Naive thymus-derived CD4-positive, alpha-beta T cell (primary cell): ENCODE data around the gene CNGA1. TPM values are rescaled to one million over a fixed set of nuclear protein-coding genes. Genes with fewer than 3 reads are reported as not detected.

Experiments
- ATAC-seq: fragments of 150-1000 bp; cut with Tn5 transposase; 2 replicates; pipeline ENCODE4 v1.10.0; 2021; ENCODE audit warnings: mild to moderate bottlenecking, moderate library complexity
- CTCF ChIA-PET: fragments of 350-600 bp; sonication (Branson Sonifier 250); formaldehyde crosslinking; loops from one replicate; lab custom pipeline; 2021; ENCODE audit warnings: antibody characterized with exemption; lab: Charles Lee
- POLR2A ChIA-PET: fragments of 350-600 bp; sonication (Branson Sonifier 250); formaldehyde crosslinking; loops from one replicate; lab custom pipeline; 2021; ENCODE audit warnings: antibody characterized with exemption, inconsistent platforms; lab: Charles Lee
- DNase-seq, 9 donors: peaks; one replicate each; pipeline versions ENCODE4 v3.0.0 to v3.0.0-alpha.2; 2020 to 2022; ENCODE audit warnings: mixed read lengths in 1 of 9
- H3K27ac ChIP-seq: one replicate; pipeline ENCODE4 v1.7.0; 2013; ENCODE audit warnings: mild to moderate bottlenecking, low read depth, low read length, moderate library complexity
- H3K27me3 ChIP-seq, 2 donors: one replicate each; pipeline ENCODE4 v1.7.0; 2013; ENCODE audit warnings: low read length in 2 of 2, mild to moderate bottlenecking in 2 of 2, moderate library complexity in 2 of 2; ENCODE audit not compliant: control insufficient read depth in 2 of 2, insufficient read depth in 2 of 2
- H3K36me3 ChIP-seq, 3 experiments: 1 replicate in 2 of 3; 2 replicates in 1 of 3; pipeline ENCODE4 v1.7.0; 2013; ENCODE audit warnings: low read length in 3 of 3, mild to moderate bottlenecking in 3 of 3, moderate library complexity in 1 of 3; ENCODE audit not compliant: insufficient read depth in 3 of 3, control insufficient read depth in 2 of 3
- H3K4me1 ChIP-seq, 2 donors: one replicate each; pipeline ENCODE4 v1.7.0; 2013; ENCODE audit warnings: low read length in 2 of 2, mild to moderate bottlenecking in 2 of 2, moderate library complexity in 1 of 2; ENCODE audit not compliant: control insufficient read depth in 2 of 2, insufficient read depth in 2 of 2
- H3K4me3 ChIP-seq: 2 replicates; pipeline ENCODE4 v1.7.0; 2013; ENCODE audit warnings: mild to moderate bottlenecking, low read length
- H3K9me3 ChIP-seq, 3 experiments: 1 replicate in 2 of 3; 2 replicates in 1 of 3; pipeline ENCODE4 v1.7.0; 2013; ENCODE audit warnings: low read length in 3 of 3; ENCODE audit not compliant: control insufficient read depth in 2 of 3
- H3K27ac Mint-ChIP-seq, 9 donors: one replicate each; pipeline ENCODE4 v1.8.0; 2020 to 2022; ENCODE audit warnings: mixed read lengths in 9 of 9, mild to moderate bottlenecking in 8 of 9, moderate library complexity in 5 of 9, inconsistent platforms in 2 of 9
- H3K27me3 Mint-ChIP-seq, 5 donors: one replicate each; pipeline ENCODE4 v1.8.0; 2021 to 2022; ENCODE audit warnings: mixed read lengths in 5 of 5, mild to moderate bottlenecking in 1 of 5
- H3K36me3 Mint-ChIP-seq, 5 donors: one replicate each; pipeline ENCODE4 v1.8.0; 2020 to 2022; ENCODE audit warnings: mixed read lengths in 5 of 5, mild to moderate bottlenecking in 3 of 5, inconsistent platforms in 1 of 5
- H3K4me1 Mint-ChIP-seq, 7 donors: one replicate each; pipeline ENCODE4 v1.8.0; 2020 to 2022; ENCODE audit warnings: mixed read lengths in 7 of 7, mild to moderate bottlenecking in 3 of 7, inconsistent platforms in 1 of 7
- H3K4me3 Mint-ChIP-seq, 10 donors: one replicate each; pipeline ENCODE4 v1.8.0; 2020 to 2022; ENCODE audit warnings: mild to moderate bottlenecking in 10 of 10, mixed read lengths in 10 of 10, moderate library complexity in 6 of 10, inconsistent platforms in 2 of 10
- H3K9me3 Mint-ChIP-seq, 11 donors: one replicate each; pipeline ENCODE4 v1.8.0; 2020 to 2022; ENCODE audit warnings: mixed read lengths in 11 of 11, mild to moderate bottlenecking in 4 of 11, inconsistent platforms in 1 of 11, moderate library complexity in 1 of 11
- intact Hi-C, 2 donors: fragments of 100-400 bp; cut with micrococcal nuclease; formaldehyde crosslinking; loops; one replicate each; pipeline ENCODE4 v1.15.1; 2023
- polyA plus RNA-seq, 2 donors: library from polyadenylated mRNA; unstranded; fragments of 300-500 nt; fragmentation: Illumina TruSeq; gene quantifications; one replicate each; pipeline ENCODE4 v1.2.3, GENCODE V29; 2021
- total RNA-seq, 6 experiments: library from RNA in 5 of 6; stranded (reverse) in 5 of 6; gene quantifications; 1 replicate in 5 of 6; 2 replicates in 1 of 6; pipeline ENCODE4 v1.2.3 and lab custom pipeline; 2021 to 2026

Gene CNGA1
- total and polyA plus RNA-seq, 7 experiments from 2014 or later = 0.49 TPM; not detected in 6

DNA sequence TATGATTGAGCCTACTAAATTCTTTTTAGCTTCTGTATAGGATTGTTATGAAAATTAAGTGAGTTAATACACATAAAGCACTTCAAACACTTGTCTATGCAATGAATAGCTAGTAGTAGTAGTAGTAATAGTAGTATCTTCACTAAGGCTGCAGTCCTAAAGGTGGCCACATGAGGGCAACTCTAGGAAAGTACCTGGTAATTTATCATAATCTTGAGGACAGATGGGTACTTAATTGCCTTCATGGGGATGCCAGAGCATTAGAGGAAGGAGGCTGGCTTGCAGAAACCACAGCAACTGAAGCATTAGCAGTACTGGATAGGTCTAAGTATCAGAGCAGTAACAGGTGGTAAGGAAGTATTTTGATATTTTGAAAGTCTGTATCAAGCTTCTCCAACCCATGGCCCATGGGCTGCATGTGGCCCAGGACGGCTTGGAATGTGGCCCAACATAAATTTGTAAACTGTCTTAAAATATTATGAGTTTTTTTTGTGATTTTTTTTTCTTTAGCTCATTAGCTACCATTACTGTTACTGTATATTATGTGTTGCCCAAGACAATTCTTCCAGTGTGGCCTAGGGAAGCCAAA is 17.4 kb upstream of the CNGA1 start:
- peak in 7 of 9 donors; percentile 21 to 55 (median 52) for DNase-seq
- H3K36me3 ChIP-seq = no peaks in the 10 kb centered on the region
- POLR2A ChIA-PET = interaction anchor here (1.2 kb wide), 1 partner anchor 106 kb away, joined by 4 read pairs; no protein-coding TSS in a partner anchor
- Mint-ChIP-seq H3K27me3 (no peaks in the 10 kb centered on the region), H3K4me1 (peaks cover 4 to 22% (median 15%) of the 10 kb centered on the region in 7 donors), H3K9me3 (no peaks in the 10 kb centered on the region), H3K36me3 (peaks cover 0 to 3% (median 0%) of the 10 kb centered on the region in 5 donors), H3K4me3 (no peak overlapping the region), H3K27ac (no peak overlapping the region)
- H3K9me3 ChIP-seq = no peaks in the 10 kb centered on the region
- H3K27me3 ChIP-seq = no peaks in the 10 kb centered on the region
- intact Hi-C loops = loop anchor here (1.0 kb wide), 5 partner anchors 13 to 107 kb away; partner anchors contain the start of genes CNGA1 (in 1 of the 2) and NIPAL1 (in 1 of the 2)
- no peak overlapping the region for H3K27ac ChIP-seq
- H3K4me1 ChIP-seq = peaks cover 3 to 4% of the 10 kb centered on the region in 2 donors
- CTCF ChIA-PET = interaction anchor here (0.7 to 3.9 kb wide), 12 partner anchors 9 to 1008 kb away, joined by 3 to 31 read pairs (median 5); no protein-coding TSS in a partner anchor
- no peak overlapping the region for H3K4me3 ChIP-seq
- peak; percentile 91 for ATAC-seq

DNA sequence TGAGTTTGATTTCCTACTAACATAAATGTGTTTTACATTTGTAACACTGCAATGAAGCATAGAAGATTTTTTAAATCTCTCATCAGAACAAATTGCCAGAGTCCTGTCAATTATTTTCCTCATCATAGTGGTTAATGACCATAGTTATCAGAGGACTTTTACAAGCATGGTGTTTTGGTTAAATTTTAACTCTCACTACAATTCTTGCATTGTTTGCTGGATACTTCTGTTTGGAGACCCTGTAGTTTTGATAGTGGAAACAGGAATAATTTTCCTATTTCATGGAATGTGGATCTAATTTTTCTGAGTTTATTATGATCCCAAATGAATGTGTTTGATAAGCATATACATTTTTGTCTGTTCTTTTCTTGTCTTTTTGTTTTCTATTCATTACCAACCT is 16.9 kb upstream of the CNGA1 start:
- no peak overlapping the region for H3K4me3 Mint-ChIP-seq
- H3K9me3 Mint-ChIP-seq = no peaks in the 10 kb centered on the region
- no peak overlapping the region for H3K4me3 ChIP-seq
- no peak overlapping the region for H3K27ac ChIP-seq
- peaks cover 4 to 22% (median 18%) of the 10 kb centered on the region in 7 donors for H3K4me1 Mint-ChIP-seq
- intact Hi-C loops = loop anchor here (1.0 kb wide), 2 partner anchors 54 to 108 kb away; no protein-coding TSS in a partner anchor
- H3K36me3 ChIP-seq = no peaks in the 10 kb centered on the region
- ChIA-PET CTCF (interaction anchor here (0.7 to 3.9 kb wide), 9 partner anchors 14 to 1009 kb away, joined by 3 to 31 read pairs (median 7); no protein-coding TSS in a partner anchor), POLR2A (no interaction called here)
- H3K27me3 Mint-ChIP-seq = no peaks in the 10 kb centered on the region
- peaks cover 3 to 4% of the 10 kb centered on the region in 2 donors for H3K4me1 ChIP-seq
- DNase-seq (no peak), ATAC-seq (no peak)
- peaks cover 0 to 3% (median 0%) of the 10 kb centered on the region in 5 donors for H3K36me3 Mint-ChIP-seq
- H3K27me3 ChIP-seq = no peaks in the 10 kb centered on the region
- H3K27ac Mint-ChIP-seq = no peak overlapping the region
- no peaks in the 10 kb centered on the region for H3K9me3 ChIP-seq

DNA sequence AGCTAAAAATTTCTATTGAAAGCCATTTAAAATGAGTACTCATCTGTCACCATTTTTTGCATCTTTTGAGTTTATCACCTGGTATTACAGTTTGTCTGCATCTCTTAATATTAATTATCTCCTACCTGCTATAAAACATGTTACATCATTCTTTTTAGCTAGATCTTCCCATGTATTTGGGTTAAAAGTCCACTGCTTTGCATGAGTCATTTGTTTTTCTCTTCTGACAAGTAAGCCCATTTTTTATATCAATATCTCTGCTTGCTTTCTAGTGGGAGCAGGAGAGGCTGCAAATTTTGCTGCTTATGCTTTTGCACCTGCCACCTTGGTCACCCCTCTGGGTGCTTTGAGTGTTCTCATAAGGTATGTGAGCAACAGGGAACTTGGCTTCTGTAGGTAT is 16.2 kb upstream of the CNGA1 start:
- no peaks in the 10 kb centered on the region for H3K36me3 ChIP-seq
- no peaks in the 10 kb centered on the region for H3K27me3 ChIP-seq
- Mint-ChIP-seq H3K4me1 (peaks cover 4 to 23% (median 18%) of the 10 kb centered on the region in 7 donors), H3K36me3 (peaks cover 0 to 2% (median 0%) of the 10 kb centered on the region in 5 donors), H3K27ac (no peak overlapping the region), H3K4me3 (no peak overlapping the region), H3K9me3 (no peaks in the 10 kb centered on the region), H3K27me3 (peaks cover 0 to 2% (median 0%) of the 10 kb centered on the region in 5 donors)
- H3K27ac ChIP-seq = no peak overlapping the region
- DNase-seq (no peak), ATAC-seq (no peak)
- intact Hi-C loops = loop anchor here (1.0 kb wide), 2 partner anchors 55 to 109 kb away; no protein-coding TSS in a partner anchor
- H3K4me3 ChIP-seq = no peak overlapping the region
- no peaks in the 10 kb centered on the region for H3K9me3 ChIP-seq
- ChIA-PET CTCF (interaction anchor here (0.7 to 3.9 kb wide), 5 partner anchors 14 to 106 kb away, joined by 3 to 31 read pairs (median 5); no protein-coding TSS in a partner anchor), POLR2A (interaction anchor here (0.6 kb wide), 1 partner anchor 284 kb away, joined by 3 read pairs; no protein-coding TSS in a partner anchor)
- H3K4me1 ChIP-seq = peaks cover 3 to 4% of the 10 kb centered on the region in 2 donors

DNA sequence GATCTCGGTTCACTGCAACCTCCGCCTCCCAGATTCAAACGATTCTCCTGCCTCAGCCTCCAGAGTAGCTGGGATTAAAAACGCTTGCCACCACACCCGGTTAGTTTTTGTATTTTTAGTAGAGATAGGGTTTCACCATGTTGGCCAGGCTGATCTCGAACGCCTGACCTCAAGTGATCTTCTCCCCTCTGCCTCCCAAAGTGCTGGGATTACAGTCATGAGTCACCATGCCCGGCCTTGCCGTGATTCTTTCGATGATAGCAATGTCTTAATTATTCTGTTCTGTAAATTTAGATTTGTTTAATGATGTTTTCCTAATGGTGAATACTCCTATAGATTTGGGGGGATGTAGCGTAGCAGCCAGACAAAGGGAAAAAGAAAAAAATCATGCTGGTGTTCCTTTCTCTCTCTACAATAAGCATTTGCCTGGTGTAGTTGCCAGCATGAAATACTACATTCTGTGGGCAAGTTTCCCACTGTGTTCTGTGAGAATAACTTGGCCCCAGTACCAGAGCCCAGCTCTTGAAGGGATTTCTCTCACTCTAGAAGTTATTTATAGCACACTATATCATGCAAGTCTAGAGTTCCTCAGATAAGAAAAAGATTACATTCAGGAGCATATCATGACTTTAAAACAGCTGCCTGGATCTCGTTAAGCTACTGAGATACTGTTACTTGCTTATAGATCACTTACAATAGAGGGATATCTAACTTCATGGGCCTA is 15.5 kb upstream of the CNGA1 start:
- H3K4me3 ChIP-seq = no peak overlapping the region
- H3K4me1 ChIP-seq = peaks cover 3 to 4% of the 10 kb centered on the region in 2 donors
- Mint-ChIP-seq H3K36me3 (peaks cover 0 to under 1% (median 0%) of the 10 kb centered on the region in 5 donors), H3K9me3 (no peaks in the 10 kb centered on the region), H3K4me1 (peaks cover 4 to 23% (median 16%) of the 10 kb centered on the region in 7 donors), H3K4me3 (no peak overlapping the region), H3K27me3 (peaks cover 0 to 2% (median 0%) of the 10 kb centered on the region in 5 donors), H3K27ac (no peak overlapping the region)
- H3K27ac ChIP-seq = no peak overlapping the region
- no peaks in the 10 kb centered on the region for H3K36me3 ChIP-seq
- CTCF ChIA-PET = interaction anchor here (0.7 to 3.9 kb wide), 5 partner anchors 15 to 107 kb away, joined by 3 to 31 read pairs (median 5); no protein-coding TSS in a partner anchor
- POLR2A ChIA-PET = interaction anchor here (0.6 kb wide), 1 partner anchor 284 kb away, joined by 3 read pairs; no protein-coding TSS in a partner anchor
- intact Hi-C loops = no loop called here
- H3K9me3 ChIP-seq = no peaks in the 10 kb centered on the region
- no peak for DNase-seq
- H3K27me3 ChIP-seq = no peaks in the 10 kb centered on the region
- no peak for ATAC-seq

DNA sequence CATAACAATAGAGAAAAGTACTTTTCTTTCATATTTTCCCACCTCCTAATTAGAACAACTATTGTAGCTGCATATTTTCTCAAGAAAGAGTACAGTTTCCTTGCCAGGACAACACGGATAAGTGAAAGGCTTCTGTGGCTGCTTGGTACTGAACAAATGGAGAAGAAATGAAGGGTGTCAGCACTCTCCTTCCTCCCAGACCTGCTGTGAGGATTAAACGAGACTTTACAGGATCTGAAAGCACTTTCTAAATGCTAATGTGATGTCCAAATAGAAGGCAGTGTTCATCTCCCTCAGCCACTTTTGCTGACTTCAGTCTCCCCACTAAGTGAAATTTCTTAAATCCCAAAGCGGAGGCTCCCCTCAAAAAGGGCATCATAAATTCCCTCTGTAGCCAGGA is 14.0 kb upstream of the CNGA1 start:
- ChIA-PET POLR2A (no interaction called here), CTCF (no interaction called here)
- intact Hi-C loops = no loop called here
- Histone ChIP-seq H3K4me3 (no peak overlapping the region), H3K36me3 (no peaks in the 10 kb centered on the region), H3K27me3 (no peaks in the 10 kb centered on the region), H3K4me1 (peaks cover 0 to 4% of the 10 kb centered on the region in 2 donors), H3K27ac (no peak overlapping the region), H3K9me3 (no peaks in the 10 kb centered on the region)
- Mint-ChIP-seq H3K4me3 (no peak overlapping the region), H3K36me3 (no peaks in the 10 kb centered on the region), H3K27ac (no peak overlapping the region), H3K4me1 (peaks cover 4 to 14% (median 5%) of the 10 kb centered on the region in 7 donors), H3K9me3 (no peaks in the 10 kb centered on the region), H3K27me3 (peaks cover 0 to 7% (median 0%) of the 10 kb centered on the region in 5 donors)
- DNase-seq (no peak), ATAC-seq (no peak)

DNA sequence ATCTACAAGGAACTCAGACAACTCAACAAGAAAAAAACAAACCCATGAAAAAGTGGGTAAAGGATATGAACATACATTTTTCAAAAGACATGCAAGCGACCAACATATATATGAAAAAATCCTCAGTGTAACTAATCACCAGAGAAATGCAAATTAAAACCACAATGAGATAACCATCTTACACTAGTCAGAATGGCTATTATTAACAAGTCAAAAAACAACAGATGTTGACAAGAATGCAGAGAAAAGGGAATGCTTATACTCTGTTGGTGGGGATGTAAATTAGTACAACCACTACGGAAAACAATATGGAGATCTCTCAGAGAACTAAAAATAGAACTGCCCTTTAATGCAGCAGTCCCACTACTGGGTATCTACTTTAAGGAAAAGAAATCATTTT is 12.2 kb upstream of the CNGA1 start:
- H3K27me3 ChIP-seq = no peaks in the 10 kb centered on the region
- peaks cover 0 to 4% (median 0%) of the 10 kb centered on the region in 5 donors for H3K36me3 Mint-ChIP-seq
- H3K27ac Mint-ChIP-seq = no peak overlapping the region
- ChIA-PET POLR2A (no interaction called here), CTCF (no interaction called here)
- intact Hi-C loops = no loop called here
- H3K27ac ChIP-seq = no peak overlapping the region
- no peaks in the 10 kb centered on the region for H3K9me3 ChIP-seq
- no peaks in the 10 kb centered on the region for H3K4me1 ChIP-seq
- DNase-seq = no peak
- H3K4me3 ChIP-seq = no peak overlapping the region
- H3K4me3 Mint-ChIP-seq = no peak overlapping the region
- H3K9me3 Mint-ChIP-seq = no peaks in the 10 kb centered on the region
- H3K4me1 Mint-ChIP-seq = peaks cover under 1 to 11% (median 1%) of the 10 kb centered on the region in 7 donors
- no peak for ATAC-seq
- peaks cover 0 to 18% (median 5%) of the 10 kb centered on the region in 5 donors for H3K27me3 Mint-ChIP-seq
- no peaks in the 10 kb centered on the region for H3K36me3 ChIP-seq
